ENCODE measurements around the gene IFI35.

Gene IFI35

DNA sequence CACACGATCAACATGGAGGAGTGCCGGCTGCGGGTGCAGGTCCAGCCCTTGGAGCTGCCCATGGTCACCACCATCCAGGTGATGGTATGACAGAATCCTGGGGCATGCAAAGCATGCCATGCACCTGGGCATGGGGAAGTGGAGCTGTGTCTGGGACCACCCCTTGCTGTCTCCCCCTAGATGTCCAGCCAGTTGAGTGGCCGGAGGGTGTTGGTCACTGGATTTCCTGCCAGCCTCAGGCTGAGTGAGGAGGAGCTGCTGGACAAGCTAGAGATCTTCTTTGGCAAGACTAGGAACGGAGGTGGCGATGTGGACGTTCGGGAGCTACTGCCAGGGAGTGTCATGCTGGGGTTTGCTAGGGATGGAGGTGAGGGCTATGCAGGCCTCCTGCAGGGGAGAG is 6.7 kb downstream of the IFI35 start:
- H3K4me3 ChIP-seq (ENCODE audit: low read length), result no peak overlapping the region
- TF ChIP-seq ZNF274 (IDR thresholded peaks at IDR 0.05; ENCODE audit: low read depth, low read length), result no peak

DNA sequence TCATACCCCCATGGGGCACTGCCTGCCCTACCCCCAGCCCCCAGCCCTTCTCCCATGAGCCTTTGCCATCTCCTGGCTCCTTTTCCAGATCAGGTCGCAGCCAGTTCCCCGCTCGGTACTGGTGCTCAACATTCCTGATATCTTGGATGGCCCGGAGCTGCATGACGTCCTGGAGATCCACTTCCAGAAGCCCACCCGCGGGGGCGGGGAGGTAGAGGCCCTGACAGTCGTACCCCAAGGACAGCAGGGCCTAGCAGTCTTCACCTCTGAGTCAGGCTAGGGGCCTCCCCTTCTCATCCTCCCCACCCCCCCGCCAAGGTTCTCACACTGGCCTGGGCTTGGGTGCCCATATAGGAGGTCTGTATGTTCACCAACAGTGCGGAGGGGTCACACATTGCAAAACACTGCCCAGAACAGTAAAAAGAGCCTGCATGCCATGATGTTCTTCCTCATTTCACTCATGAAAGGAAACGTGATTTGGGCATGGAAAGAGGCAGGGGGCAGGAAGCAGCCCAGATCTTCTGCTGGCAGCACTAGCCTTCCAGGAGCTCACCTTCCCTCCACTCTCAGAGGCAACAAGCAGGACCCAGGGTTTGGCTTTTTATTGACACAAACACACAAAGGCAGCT is 7.5 kb downstream of the IFI35 start:
- H3K4me3 ChIP-seq (ENCODE audit: low read length), result no peak overlapping the region
- no peak for TF ChIP-seq ZNF274 (IDR thresholded peaks at IDR 0.05; ENCODE audit: low read depth, low read length)

DNA sequence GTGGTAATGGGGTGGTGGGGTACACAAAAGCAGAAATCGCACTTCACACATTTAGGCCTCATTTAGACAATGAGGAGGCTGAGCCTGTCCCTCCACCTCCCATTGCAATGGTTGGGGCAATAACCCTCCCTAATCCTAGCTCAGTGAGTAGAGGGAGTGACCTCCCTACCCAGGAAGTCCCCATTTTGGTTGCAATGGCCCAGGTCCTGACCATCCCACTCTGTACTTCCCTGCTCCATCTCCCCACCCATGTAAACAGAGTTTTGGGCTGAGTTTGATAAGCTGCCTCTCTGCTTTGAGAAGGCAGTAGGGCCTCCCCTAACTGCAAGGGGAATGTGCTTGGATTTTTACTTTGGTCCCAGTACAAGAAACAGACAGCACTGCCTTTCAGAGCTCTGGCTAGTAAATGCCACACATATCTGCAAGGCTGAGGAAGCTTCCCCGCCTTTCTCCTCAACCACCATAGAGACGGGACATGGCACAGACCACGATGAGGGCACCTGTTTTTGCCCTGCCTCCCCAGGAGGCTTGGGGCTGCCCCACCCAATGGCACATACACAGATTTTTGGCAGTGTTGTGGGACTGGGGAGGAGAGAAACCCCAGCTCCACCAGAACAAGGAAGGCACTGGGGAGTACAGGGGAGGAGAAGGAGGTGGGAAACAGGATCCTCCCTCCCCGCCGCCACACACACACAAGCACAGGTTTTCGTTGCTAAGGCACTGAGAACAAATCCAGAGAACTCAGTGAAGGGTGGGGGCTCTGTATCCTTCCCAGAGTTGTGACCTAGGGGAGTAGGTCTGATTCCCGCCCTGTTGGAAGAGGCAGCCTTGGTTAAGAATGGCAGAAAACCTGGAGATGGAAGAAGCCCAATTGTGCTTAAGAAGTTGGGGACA is 8.3 kb downstream of the IFI35 start:
- TF ChIP-seq ZNF274 (IDR thresholded peaks at IDR 0.05; ENCODE audit: low read depth, low read length), result no peak
- no peak overlapping the region for H3K4me3 ChIP-seq (ENCODE audit: low read length)

DNA sequence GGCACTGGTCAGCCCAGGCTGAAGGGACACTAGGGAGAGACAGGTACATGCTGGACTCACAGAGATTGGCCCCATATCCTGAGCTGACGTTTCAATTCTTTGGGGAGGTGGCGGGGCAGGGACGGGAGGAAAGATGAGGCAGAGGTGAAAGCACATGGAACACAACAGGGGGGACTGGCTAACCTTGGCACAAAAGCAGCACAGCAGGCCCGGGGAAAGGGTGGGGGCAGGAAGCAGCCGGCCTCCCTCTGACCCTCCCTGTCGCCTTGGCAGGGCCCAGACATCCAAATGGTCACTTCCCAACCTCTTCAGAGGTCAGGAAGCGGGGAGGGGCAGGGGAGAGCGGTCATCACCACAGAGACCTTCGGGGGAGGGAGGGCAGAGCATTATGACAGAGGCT is 9.0 kb downstream of the IFI35 start:
- no peak overlapping the region for H3K4me3 ChIP-seq (ENCODE audit: low read length)
- TF ChIP-seq ZNF274 (IDR thresholded peaks at IDR 0.05; ENCODE audit: low read depth, low read length), result no peak

DNA sequence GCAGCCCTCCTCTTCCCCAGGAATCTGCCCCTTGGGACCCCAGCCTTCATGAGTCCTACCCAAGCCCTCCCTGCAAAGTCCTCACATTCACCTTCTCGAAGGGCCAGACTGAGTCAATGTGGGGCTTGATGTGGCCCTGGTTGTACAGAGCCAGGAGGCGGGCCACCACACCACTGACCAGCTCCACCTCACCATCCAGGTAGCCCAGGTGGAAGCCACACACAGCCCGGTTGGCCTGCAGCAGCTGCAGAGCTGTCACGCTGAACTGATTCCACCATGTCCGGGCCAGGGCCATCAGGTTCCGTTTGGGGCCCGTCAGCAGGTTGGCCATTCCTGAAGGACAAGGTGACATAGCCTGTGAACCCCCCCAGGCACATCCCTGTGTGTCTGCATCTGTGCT is 9.6 kb downstream of the IFI35 start:
- H3K4me3 ChIP-seq (ENCODE audit: low read length), result no peak overlapping the region
- no peak for TF ChIP-seq ZNF274 (IDR thresholded peaks at IDR 0.05; ENCODE audit: low read depth, low read length)

DNA sequence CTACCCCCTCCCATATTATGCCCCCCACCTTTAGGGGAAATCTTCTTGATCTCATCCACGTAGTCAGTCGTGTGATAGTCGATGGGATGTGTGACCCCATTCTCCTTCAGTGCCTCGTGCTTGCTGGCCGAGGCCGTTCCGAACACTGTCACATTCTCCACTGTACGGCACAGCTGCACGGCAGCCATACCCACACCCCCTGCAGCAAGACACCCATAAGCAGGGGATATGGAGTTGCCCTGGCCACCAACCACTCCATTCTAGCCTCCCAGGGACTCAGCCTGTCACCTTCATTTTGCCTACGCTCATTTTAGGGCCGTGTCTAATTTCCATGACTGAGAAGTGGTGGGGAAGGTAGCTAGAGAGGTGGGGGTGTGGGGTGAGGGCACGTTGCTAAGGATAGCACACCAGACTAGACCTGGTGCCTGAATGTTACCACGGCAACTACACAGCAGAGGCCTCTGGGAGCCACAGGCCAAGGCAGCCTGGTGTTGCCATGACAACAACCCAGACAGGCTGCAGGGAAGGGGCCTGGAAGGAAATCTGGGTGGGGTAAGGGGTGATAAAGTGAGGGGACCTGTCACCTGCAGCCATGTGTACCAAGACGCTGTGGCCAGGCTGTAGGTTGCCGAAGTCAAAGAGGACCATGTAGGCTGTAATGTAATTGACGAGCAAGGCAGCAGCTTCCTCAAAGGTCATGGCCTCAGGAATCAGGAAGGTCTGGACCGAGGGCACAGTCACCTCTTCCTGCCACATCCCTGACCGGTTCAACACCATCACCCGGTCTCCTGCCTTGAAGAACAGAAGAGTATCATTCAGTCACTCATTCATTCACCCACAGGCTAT is 11.6 kb downstream of the IFI35 start:
- no peak for TF ChIP-seq ZNF274 (IDR thresholded peaks at IDR 0.05; ENCODE audit: low read depth, low read length)
- no peak overlapping the region for H3K4me3 ChIP-seq (ENCODE audit: low read length)

DNA sequence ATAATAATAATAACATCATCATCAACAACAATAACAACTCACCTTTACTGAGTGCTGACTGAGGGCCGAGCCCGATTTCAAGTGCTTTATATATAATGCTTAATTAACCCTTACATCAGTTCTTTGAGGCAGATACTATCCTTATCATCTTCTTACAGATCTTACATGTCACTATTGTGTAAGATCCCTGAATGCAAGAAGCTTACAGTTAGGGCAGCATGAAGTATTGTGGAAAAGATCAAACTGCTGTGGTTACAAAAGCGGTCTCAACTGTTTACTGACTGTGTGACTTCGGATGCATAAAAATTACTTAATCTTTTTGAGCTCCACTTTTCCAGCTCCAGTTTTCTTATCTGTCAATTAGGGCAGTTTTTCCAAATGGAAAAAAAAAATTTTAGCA is 12.3 kb downstream of the IFI35 start:
- TF ChIP-seq ZNF274 (IDR thresholded peaks at IDR 0.05; ENCODE audit: low read depth, low read length), result no peak
- H3K4me3 ChIP-seq (ENCODE audit: low read length), result no peak overlapping the region

DNA sequence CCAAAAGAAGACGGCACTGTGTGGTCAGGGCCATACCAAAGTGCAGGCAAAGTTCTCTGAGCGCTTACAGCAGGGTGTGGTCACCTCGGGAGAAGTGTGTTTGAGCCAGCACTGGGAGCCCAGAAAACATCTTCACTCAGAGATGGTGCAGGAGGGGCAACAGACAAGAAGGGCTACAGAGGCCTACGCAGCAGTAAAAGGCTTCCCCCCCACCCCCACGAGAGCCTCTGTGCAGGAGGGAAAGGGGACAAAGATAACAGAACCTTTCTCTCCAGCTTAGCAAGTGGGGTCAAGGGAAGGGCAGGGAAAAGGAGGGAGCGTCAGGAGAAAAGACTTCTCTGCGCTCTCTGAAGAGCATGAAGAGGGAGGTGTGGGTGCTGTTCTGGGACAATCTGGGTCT is 12.8 kb downstream of the IFI35 start:
- no peak overlapping the region for H3K4me3 ChIP-seq (ENCODE audit: low read length)
- TF ChIP-seq ZNF274 (IDR thresholded peaks at IDR 0.05; ENCODE audit: low read depth, low read length), result no peak

DNA sequence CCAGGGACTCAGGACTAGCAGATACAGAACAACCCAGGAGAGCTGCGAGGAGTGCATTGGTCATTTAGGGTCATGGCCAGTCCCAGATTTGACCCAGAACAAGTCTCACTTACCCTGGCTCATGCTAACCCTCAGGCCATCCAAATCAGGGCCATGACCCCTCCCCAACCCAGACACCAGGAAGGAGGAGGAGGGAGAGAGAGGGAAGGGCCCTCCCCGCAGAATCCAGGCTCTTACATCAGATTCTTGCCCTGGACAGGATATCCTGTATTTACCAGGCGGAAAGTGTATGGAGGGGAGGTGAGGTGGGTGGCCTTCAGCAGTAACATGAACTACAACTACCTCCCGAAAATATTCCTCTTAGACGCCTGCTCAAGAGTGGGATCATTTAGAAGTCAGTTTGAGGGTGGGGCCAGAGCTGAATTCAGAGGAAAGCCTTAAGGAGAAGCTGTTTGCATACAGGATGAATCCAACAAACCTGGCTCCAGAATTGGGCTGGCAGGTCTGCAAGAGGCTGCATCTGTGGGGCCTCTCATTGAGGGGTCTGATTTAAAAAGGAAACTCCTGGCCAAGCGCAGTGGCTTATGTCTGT is 13.5 kb downstream of the IFI35 start:
- no peak overlapping the region for H3K4me3 ChIP-seq (ENCODE audit: low read length)

DNA sequence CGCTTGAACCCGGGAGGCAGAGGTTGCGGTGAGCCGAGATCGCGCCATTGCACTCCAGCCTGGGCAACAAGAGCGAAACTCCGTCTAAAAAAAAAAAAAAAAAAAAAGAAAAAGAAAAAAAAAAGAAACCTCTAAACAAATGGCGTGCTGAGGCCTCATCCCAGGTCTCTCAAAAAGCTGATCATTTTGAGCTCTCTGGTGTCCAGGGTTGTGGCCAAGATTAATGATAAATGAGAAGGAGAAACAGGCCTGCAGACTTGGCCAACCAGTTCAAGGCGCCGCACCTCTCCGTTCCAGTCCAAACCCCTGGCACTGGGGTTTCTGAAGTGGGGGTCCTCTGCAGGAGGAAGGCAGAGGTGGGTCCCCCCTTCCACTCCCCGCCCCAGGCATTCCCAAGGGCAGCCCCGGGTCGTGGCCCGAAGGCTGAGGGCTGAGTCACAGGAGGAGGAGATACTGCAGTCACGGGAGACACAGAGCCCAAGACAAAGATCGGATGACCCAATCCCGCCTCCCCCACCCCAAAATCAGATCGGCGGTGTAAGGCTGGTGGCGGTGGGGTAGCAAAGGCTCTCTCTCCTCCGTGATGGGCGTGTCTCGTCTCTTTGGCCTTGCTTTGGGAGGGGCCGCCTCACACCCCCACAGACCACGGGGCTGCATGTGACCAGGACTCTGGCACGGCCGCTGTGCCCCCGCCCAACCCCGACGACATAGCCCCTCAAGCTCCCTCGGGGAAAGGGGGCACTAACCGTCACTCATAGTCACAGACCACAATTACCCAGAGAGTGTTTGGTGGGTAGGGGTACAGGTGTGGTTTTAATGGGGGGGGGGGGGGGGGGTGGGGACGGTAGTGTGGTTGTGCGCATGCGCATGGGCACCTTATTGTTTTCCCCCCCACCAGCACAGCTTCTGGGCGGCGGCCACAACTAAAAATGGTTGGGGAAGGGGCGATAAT is 14.5 kb downstream of the IFI35 start:
- peak overlapping the region; percentile 63 for H3K4me3 ChIP-seq (ENCODE audit: low read length)
- no peak for TF ChIP-seq ZNF274 (IDR thresholded peaks at IDR 0.05; ENCODE audit: low read depth, low read length)

More for the DNA sequence above, 13.5 kb downstream of the IFI35 start:
- TF ChIP-seq ZNF274 (IDR thresholded peaks at IDR 0.05; ENCODE audit: low read depth, low read length), result no peak

DNA sequence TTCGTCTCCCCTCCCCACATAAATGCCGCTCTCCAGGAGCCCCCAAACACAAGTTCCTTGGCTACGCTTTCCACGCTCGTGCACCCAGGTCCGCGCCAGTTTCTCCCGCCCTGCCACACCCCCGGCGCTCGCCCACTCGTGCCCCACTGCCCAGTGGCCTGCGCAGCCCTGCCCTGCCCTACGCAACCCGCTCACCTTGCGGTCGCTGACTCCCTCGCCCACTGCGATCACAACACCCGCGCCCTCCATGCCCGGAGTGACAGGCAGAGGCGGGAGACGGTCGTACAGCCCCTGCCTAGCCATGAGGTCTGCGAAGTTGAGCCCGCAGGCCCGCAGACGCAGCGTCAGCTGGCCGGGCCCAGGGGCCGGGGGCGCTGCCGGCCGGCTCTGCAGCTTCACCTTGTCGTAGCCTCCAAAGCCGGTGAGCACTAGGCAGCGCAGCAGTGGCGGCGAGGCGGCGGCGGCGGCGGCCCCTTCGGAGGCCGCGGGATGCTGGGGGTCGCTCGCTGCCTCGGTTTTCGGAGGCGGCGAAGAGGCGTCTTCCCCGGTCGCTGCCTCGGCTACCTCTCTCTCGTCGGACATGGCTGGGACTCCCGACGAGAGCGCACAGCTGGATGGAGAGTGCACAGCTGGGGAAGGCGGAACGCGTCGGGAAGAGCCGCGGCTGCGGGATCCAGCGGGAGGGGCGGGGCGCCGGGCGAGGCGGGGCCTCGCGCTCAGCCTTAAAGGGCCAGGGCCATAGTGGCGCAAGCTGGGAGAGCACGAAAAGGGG is 15.3 kb downstream of the IFI35 start, which contains the start of gene VAT1:
VAT1 (minus strand) TSS at position 645 of the 772 bp plus-strand sequence; CDS start at position 582, 63 bp downstream.
- peak within 1 kb of the TSS; percentile 63 for H3K4me3 ChIP-seq (ENCODE audit: low read length)
- TF ChIP-seq ZNF274 (IDR thresholded peaks at IDR 0.05; ENCODE audit: low read depth, low read length), result no peak
